Kidney (tissue), 14 donors: Measurements from ENCODE around the gene CDC42BPG. TPM values are rescaled to one million over a fixed set of nuclear protein-coding genes. Genes with fewer than 3 reads are reported as not detected.

Experiments
- DNase-seq, 5 donors: peaks; one replicate each; pipeline ENCODE4 v3.0.0-alpha.2; 2013 to 2020
- FAIRE-seq: peaks from 2 replicates; lab custom pipeline; 2012; peaks lifted over from hg19 to GRCh38; lab: Jason Lieb, UNC
- H3K27ac ChIP-seq, 2 donors: one replicate each; pipeline ENCODE4 v1.7.0; 2013; ENCODE audit warnings: low read depth in 2 of 2, low read length in 2 of 2, inconsistent platforms in 1 of 2
- H3K27me3 ChIP-seq: one replicate; pipeline ENCODE4 v1.7.1; 2013; ENCODE audit warnings: low read length, inconsistent platforms; ENCODE audit not compliant: control insufficient read depth, insufficient read depth
- H3K36me3 ChIP-seq, 3 donors: one replicate each; pipeline versions ENCODE4 v1.7.0 to v1.7.1; 2013; ENCODE audit warnings: low read length in 3 of 3, control low read depth in 1 of 3, inconsistent platforms in 1 of 3; ENCODE audit not compliant: insufficient read depth in 3 of 3, control insufficient read depth in 2 of 3
- H3K4me1 ChIP-seq, 3 donors: one replicate each; pipeline versions ENCODE4 v1.7.0 to v1.7.1; 2013; ENCODE audit warnings: low read length in 3 of 3, inconsistent platforms in 1 of 3, low read depth in 1 of 3; ENCODE audit not compliant: control insufficient read depth in 2 of 3, insufficient read depth in 2 of 3
- H3K4me3 ChIP-seq, 3 donors: one replicate each; pipeline versions ENCODE4 v1.7.0 to v1.8.1; 2013; ENCODE audit warnings: low read length in 3 of 3, control low read depth in 1 of 3, inconsistent platforms in 1 of 3
- H3K9ac ChIP-seq, 3 donors: one replicate each; pipeline versions ENCODE4 v1.7.0 to v1.7.1; 2013; ENCODE audit warnings: low read length in 3 of 3, control low read depth in 1 of 3, inconsistent platforms in 1 of 3
- H3K9me3 ChIP-seq, 3 donors: one replicate each; pipeline versions ENCODE4 v1.7.0 to v1.7.1; 2013; ENCODE audit warnings: low read length in 3 of 3, control low read depth in 1 of 3, inconsistent platforms in 1 of 3; ENCODE audit not compliant: control insufficient read depth in 2 of 3, insufficient read depth in 1 of 3
- CTCF ChIP-seq: IDR thresholded peaks from 3 replicates; pipeline ENCODE4 v1.5.1; 2012; ENCODE audit warnings: mild to moderate bottlenecking, moderate library complexity, borderline replicate concordance; ENCODE audit not compliant: insufficient read depth; ENCODE audit errors: extremely low read depth
- intact Hi-C: fragments of 100-400 bp; cut with DNase I; formaldehyde crosslinking; loops from one replicate; pipeline ENCODE4 v1.11.1; 2022
- polyA plus RNA-seq: library from polyadenylated mRNA; stranded (reverse); fragments of 350-450 nt; fragmentation: Illumina TruSeq; extraction: RNeasy Lipid Tissue Mini Kit (QIAGEN cat#74804); gene quantifications from one replicate; pipeline ENCODE4 v1.2.3, GENCODE V29; 2014; ENCODE audit warnings: low read depth, low replicate concordance; ENCODE audit not compliant: insufficient read depth
- total RNA-seq: library from RNA; stranded (reverse); fragmentation: NEBNext Ultra II Directional; extraction: Animal tissue kit (Norgen Biotek cat#: 25700); gene quantifications from one replicate; pipeline ENCODE4 v1.2.1, GENCODE V29; 2021
- donor health status: control.
- donor health status: control.
- donor health status: control.
- donor health status: control.
- donor health status: control.
- donor health status: DM: yes; HTN: yes; CAD: no.
- donor health status: Normal renal cell carcinoma (clear cell type).

CDC42BPG gene
- total and polyA plus RNA-seq, 2 donors from 2014 or later, result 4.5 to 20.7 TPM

DNA sequence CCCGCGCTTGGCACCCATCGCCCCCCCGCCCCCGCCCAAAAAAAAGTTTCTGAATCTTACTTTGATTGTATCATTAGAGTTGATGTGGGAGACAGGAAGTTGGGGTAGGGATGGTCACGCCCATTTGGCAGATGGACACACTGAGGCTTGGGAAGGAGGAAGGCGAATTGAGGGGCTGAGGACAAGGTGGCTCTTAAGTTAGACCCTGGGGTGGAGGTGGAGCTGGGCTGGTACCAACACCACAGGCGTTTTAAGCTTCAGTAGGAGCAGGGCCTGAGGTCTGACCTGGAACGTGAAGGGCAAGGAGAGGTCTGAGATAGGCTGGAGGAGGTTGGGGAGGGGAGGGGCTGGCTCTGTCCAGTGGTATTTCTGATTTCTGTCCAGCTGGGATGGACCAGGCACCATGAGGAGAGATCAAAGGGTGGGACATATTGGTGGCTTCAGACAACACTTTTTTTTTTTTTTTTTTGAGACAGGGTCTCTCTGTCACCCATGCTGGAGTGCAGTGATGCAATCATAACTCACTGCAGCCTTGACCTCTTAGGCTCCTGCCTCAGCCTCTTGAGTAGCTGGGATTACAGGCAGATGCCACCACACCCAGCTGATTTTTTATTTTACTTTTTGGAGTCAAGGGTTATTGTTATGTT lies 799 bp upstream of the CDC42BPG start:
- peak in 1 of 5 donors; percentile 70 for DNase-seq
- FAIRE-seq, result no peak
- Histone ChIP-seq H3K9ac (no peak overlapping the region), H3K4me1 (peaks cover 0 to 20% (median 10%) of the 10 kb centered on the region in 3 donors), H3K27me3 (no peaks in the 10 kb centered on the region), H3K4me3 (peak overlapping the region in 2 of 3 donors; percentile 14 to 46), H3K27ac (peak overlapping the region in 1 of 2 donors; percentile 67), H3K9me3 (no peaks in the 10 kb centered on the region), H3K36me3 (no peaks in the 10 kb centered on the region)
- no peak for TF ChIP-seq CTCF
- intact Hi-C loops, result no loop called here

- peak overlapping the region in 1 of 2 donors; percentile 32 for H3K27ac ChIP-seq
- H3K9me3 ChIP-seq, result no peaks in the 10 kb centered on the region
- no peak for TF ChIP-seq CTCF
- peaks cover 0 to 5% (median 4%) of the 10 kb centered on the region in 3 donors for H3K36me3 ChIP-seq
- H3K4me1 ChIP-seq, result peaks cover 0 to 16% (median 6%) of the 10 kb centered on the region in 3 donors
- H3K9ac ChIP-seq, result peak overlapping the region in 2 of 3 donors; percentile 36 to 51
- DNase-seq, result peak in 1 of 5 donors; percentile 73
- no peak for FAIRE-seq
- intact Hi-C loops, result no loop called here
- peak overlapping the region; percentile 59 to 72 (median 60) for H3K4me3 ChIP-seq
- no peaks in the 10 kb centered on the region for H3K27me3 ChIP-seq
Measured at GRCh38 chr11:64843686-64844329, 645 bp downstream of the CDC42BPG start.

DNA sequence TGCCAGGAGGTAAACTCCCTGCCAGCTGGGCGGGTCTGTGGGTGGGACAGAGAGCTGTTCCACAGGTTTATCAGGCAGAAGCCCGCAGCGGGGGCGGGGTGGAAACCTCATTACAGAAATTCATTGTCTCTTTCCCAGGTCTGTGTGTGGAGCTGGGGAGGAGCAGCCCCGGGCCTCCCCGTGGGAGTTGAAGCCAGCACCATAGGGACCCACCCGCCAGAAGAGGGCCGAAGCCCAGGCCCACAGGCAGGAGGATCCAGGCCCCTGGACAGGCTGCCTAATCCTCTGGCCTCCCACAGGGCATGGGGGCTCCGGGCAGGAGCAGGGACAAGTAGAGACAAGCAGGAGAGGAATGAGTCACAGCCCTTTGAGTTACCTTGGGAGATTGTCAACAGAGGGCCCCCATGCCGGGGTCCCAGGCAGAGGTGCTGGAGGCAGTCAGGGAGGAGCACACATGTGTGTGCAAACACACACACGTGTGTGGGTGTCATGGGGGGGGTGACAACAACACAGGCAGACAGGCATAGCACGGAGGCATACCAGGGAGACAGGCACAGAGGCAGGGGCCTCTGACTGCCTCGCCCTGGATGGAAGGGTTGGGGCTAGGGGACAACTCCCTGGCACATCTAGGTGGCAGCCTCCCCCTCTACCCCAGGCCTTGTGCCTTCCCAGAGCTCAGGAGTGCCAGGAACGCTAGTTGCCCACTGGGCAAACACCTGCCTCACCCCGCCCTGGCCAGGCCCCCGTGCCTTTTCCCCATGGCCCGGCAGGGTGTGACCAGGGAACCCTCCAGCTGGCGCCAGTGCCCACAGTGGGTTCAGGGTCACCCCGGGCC lies 1.4 kb downstream of the CDC42BPG start:
- FAIRE-seq, result no peak

More for the DNA sequence above, 1.4 kb downstream of the CDC42BPG start:
- no peaks in the 10 kb centered on the region for H3K27me3 ChIP-seq
- TF ChIP-seq CTCF, result no peak
- peak in 2 of 5 donors; percentile 63 to 93 for DNase-seq
- peaks cover 0 to 11% (median 6%) of the 10 kb centered on the region in 3 donors for H3K4me1 ChIP-seq
- no peaks in the 10 kb centered on the region for H3K9me3 ChIP-seq
- H3K4me3 ChIP-seq, result peak overlapping the region in 2 of 3 donors; percentile 0 to 72
- H3K36me3 ChIP-seq, result peaks cover 0 to 5% (median 4%) of the 10 kb centered on the region in 3 donors
- H3K9ac ChIP-seq, result peak overlapping the region in 1 of 3 donors; percentile 34
- H3K27ac ChIP-seq, result no peak overlapping the region
- intact Hi-C loops, result no loop called here
